ENCODE results near the gene ENTPD2. TPM values are rescaled to one million over a fixed set of nuclear protein-coding genes. Genes with fewer than 3 reads are reported as not detected.
A peak's percentile ranks its signal among the peaks of the same experiment; 100 is the strongest.

Gene ENTPD2
- total and polyA plus RNA-seq, 9 of the 15 experiments (the other 6 are each of a cell fraction or from before 2014, with no cell fraction given), result 0.04 to 0.60 (median 0.14) TPM; not detected in 4

DNA sequence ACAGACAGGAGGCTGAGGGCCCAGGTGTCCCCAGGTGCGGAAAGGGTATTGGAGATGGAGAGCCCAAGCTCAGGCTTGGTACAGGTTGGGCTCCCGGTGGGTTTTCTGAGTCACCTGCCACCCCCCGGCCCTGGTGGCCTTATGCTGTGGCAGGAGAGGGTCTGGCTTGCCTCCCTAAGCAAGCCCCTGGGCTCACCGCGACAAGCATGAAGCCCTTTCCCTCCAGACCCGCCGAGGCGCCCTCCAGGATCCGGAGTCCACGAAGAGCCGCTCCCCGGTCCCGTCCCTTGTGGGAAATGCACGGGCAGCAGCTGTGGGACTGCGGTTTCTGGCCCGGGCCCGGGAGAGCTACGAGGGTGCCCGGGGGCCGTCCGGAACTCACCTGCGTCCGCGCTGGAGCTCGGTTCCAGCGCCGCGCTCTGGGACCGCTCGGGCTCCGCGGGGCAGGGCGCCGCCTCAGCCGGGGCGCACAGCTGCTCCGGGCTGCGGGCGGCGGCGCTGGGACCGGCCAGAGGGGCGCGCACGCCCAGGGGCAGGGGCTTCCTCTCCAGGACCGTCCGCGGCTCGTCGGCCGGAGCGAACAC, 15.7 kb upstream of the ENTPD2 start (continued):
- TF ChIP-seq SRSF3 (IDR thresholded peaks at IDR 0.05; ENCODE audit: insufficient read depth, low read length) (no peak), ZNF277 (CRISPR knock-in tag; IDR thresholded peaks at IDR 0.05; ENCODE audit: borderline replicate concordance) (no peak), BMI1 (IDR thresholded peaks at IDR 0.05; ENCODE audit: low read length) (no peak), KDM2B (CRISPR knock-in tag; IDR thresholded peaks at IDR 0.05) (peak; percentile 89), ZNF23 (CRISPR knock-in tag; IDR thresholded peaks at IDR 0.05) (no peak), PHB (CRISPR knock-in tag; IDR thresholded peaks at IDR 0.05) (no peak), JUND (IDR thresholded peaks at IDR 0.05; ENCODE audit: borderline replicate concordance, low read depth, low read length) (no peak), JUND (tag; IDR thresholded peaks at IDR 0.05; ENCODE audit: borderline replicate concordance, low read depth, low read length) (no peak), MCM5 (IDR thresholded peaks at IDR 0.05; ENCODE audit: low read depth) (no peak), MECOM (CRISPR knock-in tag; IDR thresholded peaks at IDR 0.05) (no peak), SIN3B (IDR thresholded peaks at IDR 0.05; ENCODE audit: low read depth) (no peak), ZNF175 (CRISPR knock-in tag; IDR thresholded peaks at IDR 0.05; ENCODE audit: low read depth) (no peak), TOE1 (IDR thresholded peaks at IDR 0.05; ENCODE audit: borderline replicate concordance) (no peak), TOE1 (CRISPR knock-in tag; IDR thresholded peaks at IDR 0.05; ENCODE audit: borderline replicate concordance, low read depth) (no peak), ZNF830 (CRISPR knock-in tag; IDR thresholded peaks at IDR 0.05) (no peak), SMAD1 (IDR thresholded peaks at IDR 0.05; ENCODE audit: low read depth, low read length, partially characterized antibody) (no peak), LCOR (CRISPR knock-in tag; IDR thresholded peaks at IDR 0.05) (no peak), UBTF (IDR thresholded peaks at IDR 0.05; ENCODE audit: borderline replicate concordance in 1 of 2, low read depth in 2 of 2, low read length in 2 of 2) (peak; percentile 69 to 83; a peak in 2 of 4 replicates), OTX1 (CRISPR knock-in tag; IDR thresholded peaks at IDR 0.05) (no peak), SIN3A (IDR thresholded peaks at IDR 0.05; ENCODE audit: borderline replicate concordance in 2 of 2, control insufficient read depth in 1 of 2, low read depth in 2 of 2, low read length in 2 of 2) (peak; percentile 16 to 60; a peak in 2 of 4 replicates), KAT2B (IDR thresholded peaks at IDR 0.05; ENCODE audit: low read depth, low read length) (no peak), MEF2D (tag; conservative IDR thresholded peaks at IDR 0.05; ENCODE audit: low read depth) (no peak), ZNF695 (CRISPR knock-in tag; IDR thresholded peaks at IDR 0.05) (no peak), RBBP5 (IDR thresholded peaks at IDR 0.05; ENCODE audit: borderline replicate concordance, insufficient read depth, low read length, poor library complexity, severe bottlenecking) (peak; percentile 42), NFXL1 (CRISPR knock-in tag; IDR thresholded peaks at IDR 0.05) (no peak)

Measured in K562 (cell line).